HG03571 (cell line): ENCODE data around the gene TBC1D3I.
"Not testable (repeated sequence)": the region's sequence is repeated elsewhere in the genome, so short reads cannot be mapped to it uniquely, and the experiment has no call there.

Experiments
- ATAC-seq: cut with Tn5 transposase; IDR thresholded peaks from one replicate; pipeline ENCODE4 v1.9.1; 2021; ENCODE audit not compliant: unreplicated experiment

TBC1D3I gene

DNA sequence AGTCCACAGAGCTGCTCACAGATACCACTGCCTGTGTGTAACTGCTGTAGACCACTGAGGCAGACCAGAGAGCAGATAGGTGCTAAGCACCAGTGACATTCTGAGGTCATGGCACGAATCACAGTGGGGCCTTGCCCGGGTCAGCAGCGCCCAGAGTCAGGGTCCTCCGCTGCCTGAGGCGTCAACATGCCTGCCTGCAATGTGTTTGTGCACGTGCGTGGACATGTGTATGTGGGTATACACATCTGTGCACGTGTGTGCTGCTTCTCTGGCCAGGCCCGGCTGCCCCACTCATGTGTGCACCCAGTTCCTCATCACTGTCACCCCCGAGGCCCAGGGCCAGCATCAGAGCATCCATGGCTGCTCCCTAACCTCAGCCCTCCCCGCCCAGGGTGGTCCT, at the start of gene TBC1D3I:
Gene TBC1D3I, minus strand, starts transcription at position 101 of the 400 bp plus-strand sequence. CDS start 1,585 bp downstream, outside the sequence.
- not testable (repeated sequence) for ATAC-seq

DNA sequence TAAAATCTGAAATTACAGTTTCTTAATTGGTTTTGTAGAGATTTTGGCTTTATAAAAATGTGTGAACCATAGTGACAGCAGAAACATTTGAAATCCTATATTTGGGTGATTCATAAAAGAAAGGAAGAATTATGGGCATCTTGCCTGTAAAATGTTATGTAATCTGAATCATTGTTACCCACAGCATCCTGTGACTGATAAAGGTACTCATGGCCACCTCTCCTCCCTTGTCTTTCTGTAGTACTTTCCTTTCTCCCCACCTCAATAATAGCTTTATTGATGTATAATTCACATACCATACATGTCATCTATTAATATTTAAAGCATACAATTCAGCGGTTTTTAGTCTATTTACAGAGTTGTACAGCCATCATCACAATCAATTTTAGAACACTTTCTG, 30.8 kb upstream of the TBC1D3I start:
- ATAC-seq = not testable (repeated sequence)

DNA sequence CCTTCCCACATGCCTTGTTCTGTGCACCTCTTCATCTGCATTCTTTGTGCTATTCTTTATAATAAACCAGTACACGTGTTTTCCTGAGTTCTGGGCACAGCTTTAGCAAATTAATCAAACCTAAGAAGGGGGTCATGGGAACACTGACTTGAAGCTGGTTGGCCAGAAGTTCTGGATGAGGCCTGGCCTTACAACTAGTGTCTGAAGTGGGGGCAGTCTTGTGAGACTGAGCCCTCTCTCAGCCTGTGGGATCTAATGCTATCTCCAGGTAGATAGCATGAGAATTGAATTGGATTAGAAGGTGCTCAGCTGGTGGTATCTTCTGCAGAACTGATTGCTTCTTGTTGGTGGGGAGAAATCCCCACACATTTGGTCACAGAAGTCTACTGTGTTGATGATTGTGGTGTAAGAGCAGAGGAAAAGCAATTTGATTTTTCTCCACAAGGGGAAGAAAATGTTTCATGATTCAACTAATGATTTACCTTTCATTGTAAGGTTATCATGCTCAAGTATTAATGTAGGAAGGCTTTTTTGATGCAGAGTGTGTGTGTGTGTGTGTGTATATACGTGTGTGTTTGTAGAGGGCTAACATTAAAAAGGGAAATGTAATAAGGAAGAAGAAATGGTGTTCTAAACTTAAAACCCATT, 25.7 kb upstream of the TBC1D3I start:
- not testable (repeated sequence) for ATAC-seq

DNA sequence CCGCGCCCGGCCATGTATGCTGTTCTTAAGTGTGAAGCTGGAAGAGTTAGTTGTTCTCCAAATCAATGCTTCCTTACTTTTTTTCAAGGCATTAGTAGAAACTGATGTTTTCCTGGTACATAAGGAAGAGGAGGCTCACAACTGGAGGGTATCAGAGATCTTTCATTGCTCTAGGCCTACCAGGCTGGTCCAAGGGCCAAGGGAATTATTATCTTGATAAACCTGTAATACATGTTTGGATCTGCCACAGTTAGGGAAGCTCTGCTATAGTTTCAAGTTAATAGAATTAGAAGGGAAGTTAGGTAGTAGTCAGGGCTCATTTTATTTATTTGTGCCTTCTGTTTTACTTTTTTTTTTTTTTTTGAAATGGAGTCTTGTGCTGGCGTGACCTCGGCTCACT, 19.8 kb upstream of the TBC1D3I start:
- ATAC-seq = not testable (repeated sequence)

DNA sequence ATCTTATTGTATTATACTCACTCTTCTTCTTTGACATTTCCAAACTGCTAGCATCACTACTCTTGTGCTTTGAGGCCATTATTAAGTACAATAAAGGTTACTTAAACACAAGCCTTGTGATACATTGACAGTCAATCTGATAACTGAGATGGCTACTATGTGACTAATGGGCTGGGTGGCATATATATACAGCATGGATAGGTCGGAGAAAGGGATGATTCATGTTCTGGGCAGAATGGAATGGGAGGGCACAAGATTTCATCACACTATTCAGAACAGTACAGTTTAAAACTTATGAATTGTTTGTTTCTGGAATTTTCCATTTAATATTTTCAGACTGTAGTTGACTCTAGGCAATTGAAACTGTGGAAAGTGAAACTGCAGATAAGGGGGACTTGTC, 18.9 kb upstream of the TBC1D3I start:
- ATAC-seq = not testable (repeated sequence)

DNA sequence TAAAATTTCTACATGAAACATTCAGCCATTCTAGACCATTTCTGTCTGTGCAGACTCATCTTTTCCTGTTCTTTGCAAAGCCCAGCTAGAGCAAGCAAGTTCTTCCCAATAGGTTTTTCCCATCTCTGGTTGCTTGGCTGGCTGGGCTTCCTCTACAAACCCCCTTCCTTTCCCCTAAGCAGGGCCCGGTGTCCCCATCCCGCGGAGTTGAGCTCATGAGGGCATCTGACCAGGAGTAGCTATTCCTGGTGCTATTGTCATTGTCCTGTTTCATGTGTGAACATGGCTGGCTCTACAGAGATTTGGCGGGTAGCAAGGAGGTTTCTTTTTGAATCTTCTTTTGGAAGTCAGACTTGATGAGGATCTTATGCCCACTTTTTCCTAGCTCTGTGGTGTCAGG, 22.3 kb downstream of the TBC1D3I start:
- not testable (repeated sequence) for ATAC-seq

DNA sequence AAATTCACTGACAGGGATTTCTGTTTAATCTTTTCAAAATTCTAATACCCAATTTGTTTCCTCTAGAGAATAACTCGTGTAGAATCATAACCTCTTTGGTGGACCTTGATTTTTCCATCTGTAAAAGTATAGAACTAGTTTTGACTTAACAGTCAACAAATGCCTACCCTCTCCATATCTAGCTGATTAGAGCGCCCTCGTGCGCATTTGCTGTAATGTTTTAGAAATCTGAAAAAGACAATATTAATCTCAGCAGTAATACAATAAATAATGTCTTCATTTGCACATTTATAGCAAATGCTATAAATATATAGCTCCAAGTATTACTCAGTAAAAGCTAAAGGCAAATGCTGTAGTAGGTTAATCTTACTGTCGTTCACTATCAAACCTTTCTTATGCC, 34.7 kb downstream of the TBC1D3I start:
- not testable (repeated sequence) for ATAC-seq

DNA sequence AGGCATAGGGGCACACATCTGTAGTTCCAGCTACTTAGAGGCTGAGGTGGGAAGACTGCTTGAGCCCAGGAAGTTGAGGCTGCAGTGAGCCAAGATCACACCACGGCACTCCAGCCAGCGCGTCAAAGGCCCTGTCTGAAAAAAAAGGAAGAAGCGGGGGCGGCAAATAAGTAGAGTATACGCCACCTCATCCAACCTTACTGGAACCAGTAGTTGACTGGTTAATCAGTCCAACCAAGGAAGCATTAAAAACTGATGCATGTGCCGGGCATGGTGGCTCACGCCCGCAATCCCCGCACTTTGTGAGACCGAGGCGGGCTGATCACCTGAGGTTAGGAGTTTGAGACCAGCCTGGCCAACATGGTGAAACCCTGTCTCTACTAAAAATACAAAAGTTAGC, 41.4 kb downstream of the TBC1D3I start:
- ATAC-seq = not testable (repeated sequence)

DNA sequence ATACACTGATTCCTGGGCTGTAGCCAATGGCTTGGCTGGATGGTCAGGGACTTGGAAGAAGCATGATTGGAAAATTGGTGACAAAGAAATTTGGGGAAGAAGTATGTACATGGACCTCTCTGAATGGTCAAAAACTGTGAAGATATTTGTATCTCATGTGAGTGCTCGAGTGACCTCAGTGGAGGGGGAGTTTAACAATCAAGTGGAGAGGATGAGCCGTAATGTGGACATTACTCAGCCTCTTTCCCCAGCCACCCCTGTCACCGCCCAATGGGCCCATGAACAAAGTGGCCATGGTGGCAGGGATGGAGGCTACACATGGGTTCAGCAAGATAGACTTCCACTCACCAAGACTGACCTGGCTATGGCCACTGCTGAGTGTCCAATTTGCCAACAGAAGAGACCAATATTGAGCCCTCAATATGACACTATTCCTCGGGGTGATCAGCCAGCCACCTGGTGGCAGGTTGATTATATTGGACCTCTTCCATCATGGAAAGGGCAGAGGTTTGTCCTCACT, 42.7 kb downstream of the TBC1D3I start:
- ATAC-seq = not testable (repeated sequence)

DNA sequence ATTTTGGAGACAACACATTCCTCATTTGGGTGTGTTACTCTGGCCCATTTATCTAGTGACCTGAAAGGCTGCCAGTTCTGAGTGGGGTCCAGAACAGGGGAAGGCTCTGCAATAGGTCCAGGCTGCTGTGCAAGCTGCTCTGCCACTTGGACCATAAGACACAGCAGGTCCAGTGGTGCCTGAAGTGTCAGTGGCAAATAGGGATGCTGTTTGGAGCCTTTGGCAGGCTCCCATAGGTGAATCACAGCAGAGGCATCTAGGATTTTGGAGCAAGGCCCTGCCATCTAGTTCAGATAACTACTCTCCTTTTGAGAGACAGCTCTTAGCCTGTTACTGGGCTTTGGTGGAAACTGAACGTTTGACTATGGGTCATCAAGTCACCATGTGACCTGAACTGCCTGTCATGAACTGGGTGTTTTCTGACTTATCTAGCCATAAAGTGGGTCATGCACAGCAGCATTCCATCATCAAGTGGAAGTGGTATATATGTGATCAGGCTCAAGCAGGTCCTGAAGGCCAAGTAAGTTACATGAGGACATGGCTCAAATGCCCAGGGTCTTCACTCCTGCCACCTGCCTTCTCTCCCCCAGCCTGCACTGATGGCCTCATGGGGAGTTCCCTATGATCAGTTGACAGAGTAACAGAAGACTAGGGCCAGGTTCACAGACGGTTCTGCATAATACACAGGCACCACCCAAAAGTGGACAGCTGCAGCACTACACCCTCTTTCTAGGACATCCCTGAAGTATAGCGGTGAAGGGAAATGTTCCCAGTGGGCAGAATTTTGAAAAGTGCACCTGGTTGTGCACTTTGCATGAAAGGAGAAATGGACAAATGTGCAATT, 43.4 kb downstream of the TBC1D3I start:
- not testable (repeated sequence) for ATAC-seq

DNA sequence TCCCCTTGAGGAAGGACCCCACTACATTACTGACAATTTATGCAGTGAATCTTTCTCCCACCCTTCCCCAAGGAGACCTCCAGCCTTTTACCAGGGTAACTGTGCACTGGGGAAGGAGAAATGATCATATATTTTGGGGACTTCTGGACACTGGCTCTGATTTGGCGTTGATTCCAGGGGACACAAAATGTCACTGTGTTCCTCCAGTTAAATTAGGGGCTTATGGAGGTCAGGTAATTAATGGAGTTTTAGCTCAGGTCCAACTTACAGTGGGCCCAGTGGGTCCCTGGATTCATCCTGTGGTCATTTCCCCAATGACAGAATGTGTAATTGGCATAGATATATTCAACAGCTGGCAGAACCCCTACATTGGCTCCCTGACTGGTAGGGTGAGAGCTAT, 44.8 kb downstream of the TBC1D3I start:
- ATAC-seq = not testable (repeated sequence)

DNA sequence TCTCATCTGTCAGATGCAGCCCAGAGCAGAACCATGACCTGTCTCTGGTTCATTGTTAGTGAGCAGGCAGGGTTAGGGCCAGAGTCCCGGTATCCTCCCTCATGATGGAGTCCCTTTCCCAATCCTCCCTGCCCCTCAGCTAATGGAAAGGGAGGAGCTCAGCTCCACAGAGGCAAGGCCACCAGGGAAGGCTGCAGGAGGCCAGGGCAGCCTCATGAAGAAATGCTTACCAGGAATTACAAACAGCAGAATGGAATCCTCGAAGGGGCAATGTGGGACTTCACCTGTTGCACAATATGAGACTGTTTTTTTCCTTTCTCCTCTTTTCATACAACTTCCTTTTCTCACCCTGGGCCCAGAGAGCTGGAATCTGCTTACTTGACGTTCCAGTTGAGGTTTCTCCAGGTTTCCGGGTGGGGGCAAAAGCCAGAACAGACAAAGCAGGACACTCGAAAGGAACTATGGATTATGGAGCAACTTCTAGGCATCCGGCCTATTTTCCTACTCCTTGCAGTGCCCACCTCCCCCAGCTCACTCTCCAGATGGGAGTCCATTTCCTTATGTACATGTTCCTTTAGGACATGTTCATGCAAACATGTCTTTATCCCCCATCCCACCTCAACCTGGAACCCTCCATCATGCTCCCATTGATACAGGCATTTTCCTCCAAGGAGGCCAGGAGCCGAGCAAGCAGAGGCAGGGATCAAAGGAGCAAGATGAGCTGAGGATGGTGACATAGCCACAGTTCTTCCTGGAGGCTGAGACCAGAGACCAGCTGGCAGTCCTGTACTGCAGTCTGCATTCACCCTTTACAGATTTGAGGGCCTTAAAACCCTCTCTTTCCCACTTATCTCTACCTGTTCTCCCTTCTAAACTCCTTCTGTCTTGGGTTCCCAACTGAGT, 48.7 kb downstream of the TBC1D3I start:
- not testable (repeated sequence) for ATAC-seq

DNA sequence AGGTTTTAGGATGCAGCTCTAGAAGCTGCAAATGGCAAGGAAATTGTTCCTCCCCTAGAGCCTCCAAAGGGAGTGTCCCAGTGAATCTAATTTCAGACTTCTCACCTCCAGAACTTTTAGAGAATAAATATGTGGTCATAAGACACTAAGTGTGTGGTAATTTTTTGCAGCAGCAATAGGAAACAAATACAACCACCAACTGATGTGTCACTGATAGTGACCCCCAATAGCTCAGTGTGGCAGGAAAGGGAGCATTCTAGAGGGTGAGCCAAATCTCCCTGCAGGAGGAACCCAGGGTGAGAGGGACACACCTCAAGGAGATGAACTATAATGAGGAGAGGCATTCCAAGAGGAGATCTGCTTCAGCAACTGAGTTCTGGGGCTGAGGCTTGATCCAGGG, 49.5 kb downstream of the TBC1D3I start:
- ATAC-seq = no peak

DNA sequence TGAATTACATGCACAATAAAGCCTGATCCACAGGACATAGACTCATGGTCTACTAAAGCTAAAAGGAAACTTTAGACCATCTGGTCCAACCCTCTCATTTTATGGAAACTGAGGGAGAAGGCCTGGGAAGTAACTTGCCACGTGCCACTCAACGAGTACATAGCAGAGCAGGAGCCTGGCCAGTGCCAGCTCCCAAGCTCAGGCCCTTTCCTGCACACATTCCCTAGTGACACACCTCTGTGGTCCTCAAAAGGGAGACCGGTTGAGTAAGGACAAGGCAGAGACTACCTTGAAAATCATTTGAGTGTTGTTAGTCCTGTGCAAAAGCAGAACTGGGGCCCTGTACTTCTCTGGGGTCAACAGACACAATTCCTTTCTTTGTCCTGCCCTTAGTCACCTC, 50.7 kb downstream of the TBC1D3I start:
- ATAC-seq = no peak

DNA sequence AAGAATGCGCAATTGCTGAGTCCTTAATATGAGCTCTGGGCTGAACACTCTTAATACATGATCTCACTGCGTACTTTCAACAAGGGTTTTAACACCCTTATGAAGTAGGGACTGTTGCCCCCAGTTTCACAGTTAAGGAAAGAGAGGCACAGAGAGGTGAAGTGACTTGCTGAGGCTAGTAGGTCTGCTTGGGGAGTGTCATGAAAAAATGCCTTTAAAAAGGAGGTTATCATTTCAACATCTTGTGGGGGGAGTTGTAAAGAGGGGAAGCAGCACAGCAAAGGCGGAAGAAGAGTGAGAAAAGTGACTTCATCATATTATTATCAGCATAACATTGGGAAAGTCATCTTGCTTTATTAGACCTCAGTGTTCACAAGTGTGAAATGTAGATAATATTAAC, 51.4 kb downstream of the TBC1D3I start:
- ATAC-seq = no peak

DNA sequence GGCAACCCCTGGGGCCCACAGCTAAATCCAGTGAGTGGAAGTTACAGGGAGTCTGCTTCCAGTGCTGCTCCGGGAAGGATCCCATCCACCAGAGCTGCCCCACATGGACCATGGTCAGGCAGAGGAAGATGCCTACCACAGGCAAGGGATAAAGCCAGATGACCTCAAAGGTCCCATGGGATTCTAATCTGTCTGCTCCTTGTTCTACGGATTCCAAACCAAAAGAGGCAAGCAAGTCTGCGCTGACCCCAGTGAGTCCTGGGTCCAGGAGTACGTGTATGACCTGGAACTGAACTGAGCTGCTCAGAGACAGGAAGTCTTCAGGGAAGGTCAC, 52.1 kb downstream of the TBC1D3I start:
- ATAC-seq = no peak

DNA sequence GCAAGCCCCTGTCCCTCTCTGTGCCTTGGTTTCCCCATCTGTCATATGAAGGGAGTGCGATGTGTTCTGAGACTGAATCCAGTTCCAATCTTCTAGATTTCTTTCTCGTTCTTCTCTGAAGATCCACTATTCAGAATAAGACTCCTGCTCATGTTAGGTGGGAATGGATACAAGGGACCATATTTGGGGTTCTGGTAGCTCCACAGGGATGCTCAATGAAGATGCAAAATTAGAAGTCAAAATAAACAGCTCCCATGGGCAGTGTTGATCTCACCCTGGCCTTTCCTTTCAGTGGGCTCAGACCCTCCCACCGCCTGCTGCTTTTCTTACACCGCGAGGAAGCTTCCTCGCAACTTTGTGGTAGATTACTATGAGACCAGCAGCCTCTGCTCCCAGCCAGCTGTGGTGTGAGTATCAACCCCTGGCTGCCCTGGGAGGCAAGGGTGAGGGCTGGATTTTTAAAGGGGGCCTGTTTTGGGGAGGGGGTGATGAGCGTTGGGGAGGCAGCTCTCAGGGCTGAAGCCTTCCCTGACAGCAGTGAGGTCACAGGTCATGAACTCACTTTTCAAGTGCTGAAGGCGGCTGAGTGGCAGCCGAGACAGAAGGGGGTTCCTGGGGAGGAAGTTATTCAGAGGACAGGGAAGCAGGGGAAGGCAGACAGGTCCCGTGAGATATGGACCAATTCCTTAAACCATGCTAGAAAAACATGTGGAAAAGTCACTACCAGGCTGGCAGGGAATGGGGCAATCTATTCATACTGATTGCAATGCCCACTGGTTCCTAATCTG, 52.7 kb downstream of the TBC1D3I start:
- not testable (repeated sequence) for ATAC-seq

DNA sequence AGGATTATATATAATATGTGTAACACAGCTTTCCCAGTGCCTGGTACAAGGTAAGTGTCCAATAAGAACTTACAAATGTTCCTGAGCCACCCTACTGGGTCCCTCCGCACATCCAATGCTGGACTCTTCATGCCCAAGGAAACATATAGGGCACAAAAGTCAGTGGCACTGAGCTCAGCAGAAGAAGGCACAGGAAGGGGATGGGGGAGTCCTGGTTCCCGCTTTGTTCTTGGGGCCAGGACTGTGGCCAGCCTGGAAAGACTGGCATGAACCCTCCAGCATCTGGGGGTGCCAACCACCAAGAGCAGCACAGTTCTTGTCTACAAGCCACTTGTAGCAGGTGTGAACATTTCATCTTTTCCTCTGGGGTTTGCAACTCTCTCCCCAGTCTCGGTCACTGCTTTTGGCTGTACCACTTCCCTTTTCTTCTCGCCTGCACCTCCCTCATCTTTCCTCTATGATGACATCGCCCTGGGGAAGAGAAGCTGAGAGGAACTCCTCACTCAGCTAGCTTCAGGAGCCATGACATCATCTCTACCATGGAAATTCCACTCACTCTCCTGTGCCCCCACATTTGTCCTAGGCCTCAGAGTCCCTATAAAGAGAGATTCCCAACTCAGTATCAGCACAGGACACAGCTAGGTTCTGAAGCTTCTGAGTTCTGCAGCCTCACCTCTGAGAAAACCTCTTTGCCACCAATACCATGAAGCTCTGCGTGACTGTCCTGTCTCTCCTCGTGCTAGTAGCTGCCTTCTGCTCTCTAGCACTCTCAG, 53.7 kb downstream of the TBC1D3I start, which contains the start of gene CCL4L2:
Gene CCL4L2, plus strand, starts transcription at position 625 of the 773 bp plus-strand sequence.
- ATAC-seq = peak; percentile 56

DNA sequence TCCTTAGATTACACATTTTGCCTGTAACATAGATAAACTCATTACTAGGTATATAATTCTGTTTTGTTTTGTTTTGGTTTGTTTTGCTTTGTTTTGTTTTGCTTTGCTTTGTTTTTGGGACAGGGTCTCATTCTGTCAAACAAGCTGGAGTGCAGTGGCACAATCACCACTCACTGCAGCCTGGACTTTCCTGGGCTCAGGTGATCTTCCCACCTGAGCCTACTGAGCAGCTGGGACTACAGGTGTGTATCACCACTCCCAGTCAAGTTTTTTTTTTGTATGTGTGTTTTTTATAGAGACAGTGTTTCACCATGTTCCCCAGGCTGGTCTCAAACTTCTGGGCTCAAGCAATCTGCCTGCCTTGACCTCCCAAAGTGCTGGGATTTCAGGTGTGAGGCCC, 54.8 kb downstream of the TBC1D3I start:
- ATAC-seq = no peak
